ENCODE results near the gene FAM20C.
"Not testable (repeated sequence)": the region's sequence is repeated elsewhere in the genome, so short reads cannot be mapped to it uniquely, and the experiment has no call there.

FAM20C gene

GRCh38 chr7:228610-229009, 36.2 kb downstream of the FAM20C start:
- no peak for DNase-seq (ENCODE audit: low spot score)

GRCh38 chr7:229184-229964, 37.0 kb downstream of the FAM20C start:
- peak; percentile 70 for DNase-seq (ENCODE audit: low spot score)

GRCh38 chr7:230274-230673, 37.9 kb downstream of the FAM20C start:
- no peak for DNase-seq (ENCODE audit: low spot score)

GRCh38 chr7:231030-231857, 38.9 kb downstream of the FAM20C start:
- no peak for DNase-seq (ENCODE audit: low spot score)

- no peak for DNase-seq (ENCODE audit: low spot score)
Observed at GRCh38 chr7:231858-232246, 39.5 kb downstream of the FAM20C start.

GRCh38 chr7:232410-233248, 40.3 kb downstream of the FAM20C start:
- no peak for DNase-seq (ENCODE audit: low spot score)

- no peak for DNase-seq (ENCODE audit: low spot score)
Observed at GRCh38 chr7:233249-234035, 41.1 kb downstream of the FAM20C start.

- DNase-seq (ENCODE audit: low spot score) = no peak
Observed at GRCh38 chr7:234051-234707, 41.8 kb downstream of the FAM20C start.

GRCh38 chr7:234708-235553, 42.6 kb downstream of the FAM20C start:
- no peak for DNase-seq (ENCODE audit: low spot score)

GRCh38 chr7:235576-236395, 43.4 kb downstream of the FAM20C start:
- DNase-seq (ENCODE audit: low spot score) = no peak

- no peak for DNase-seq (ENCODE audit: low spot score)
Observed at GRCh38 chr7:236967-237366, 44.6 kb downstream of the FAM20C start.

GRCh38 chr7:237385-237784, 45.0 kb downstream of the FAM20C start:
- no peak for DNase-seq (ENCODE audit: low spot score)

GRCh38 chr7:240146-240676, 47.8 kb downstream of the FAM20C start:
- no peak for DNase-seq (ENCODE audit: low spot score)

GRCh38 chr7:240887-241421, 48.6 kb downstream of the FAM20C start:
- DNase-seq (ENCODE audit: low spot score) = no peak

- DNase-seq (ENCODE audit: low spot score) = no peak
Observed at GRCh38 chr7:241513-241912, 49.1 kb downstream of the FAM20C start.

GRCh38 chr7:242826-243579, 50.6 kb downstream of the FAM20C start:
- DNase-seq (ENCODE audit: low spot score) = not testable (repeated sequence)

- DNase-seq (ENCODE audit: low spot score) = not testable (repeated sequence)
Observed at GRCh38 chr7:243580-243978, 51.2 kb downstream of the FAM20C start.

GRCh38 chr7:244974-245373, 52.6 kb downstream of the FAM20C start:
- DNase-seq (ENCODE audit: low spot score) = no peak
